Measurements from ENCODE around the gene SLCO4C1.

The SLCO4C1 gene

GRCh38 chr5:102270036-102270435 is 26.0 kb downstream of the SLCO4C1 start:
- DNase-seq, result no peak

- DNase-seq, result no peak
These were observed 33.4 kb downstream of the SLCO4C1 start for GRCh38 chr5:102262688-102263087.

- no peak for DNase-seq
These were observed 46.7 kb downstream of the SLCO4C1 start for GRCh38 chr5:102249381-102249780.

- no peak for DNase-seq
These were observed 52.9 kb downstream of the SLCO4C1 start for GRCh38 chr5:102243213-102243612.

- DNase-seq, result no peak
These were observed 54.2 kb downstream of the SLCO4C1 start for GRCh38 chr5:102241809-102242421.

- DNase-seq, result no peak
These were observed 64.1 kb downstream of the SLCO4C1 start for GRCh38 chr5:102231693-102232619.

- no peak for DNase-seq
These were observed 66.4 kb downstream of the SLCO4C1 start for GRCh38 chr5:102229685-102230084.

DNA sequence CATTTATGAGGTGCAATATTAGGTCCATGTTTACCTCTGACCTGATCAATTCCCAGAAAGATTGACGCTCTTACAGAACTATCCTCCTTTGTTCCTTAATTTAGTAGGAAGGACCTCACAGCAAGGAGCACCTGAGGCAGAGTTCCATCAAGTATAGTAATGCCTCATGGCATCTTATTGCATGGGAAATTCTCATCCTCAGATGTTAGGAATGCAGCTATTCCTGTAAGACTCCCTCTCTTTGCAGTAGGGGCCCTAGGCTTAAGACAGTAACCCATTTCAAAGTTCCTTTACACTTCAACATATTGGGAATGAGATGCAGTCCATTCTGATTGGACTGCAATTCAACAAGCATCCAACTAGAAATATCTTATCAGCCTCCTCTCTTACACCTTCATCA is 69.8 kb downstream of the SLCO4C1 start:
- DNase-seq, result no peak

GRCh38 chr5:102223542-102224477 is 72.3 kb downstream of the SLCO4C1 start:
- no peak for DNase-seq

DNA sequence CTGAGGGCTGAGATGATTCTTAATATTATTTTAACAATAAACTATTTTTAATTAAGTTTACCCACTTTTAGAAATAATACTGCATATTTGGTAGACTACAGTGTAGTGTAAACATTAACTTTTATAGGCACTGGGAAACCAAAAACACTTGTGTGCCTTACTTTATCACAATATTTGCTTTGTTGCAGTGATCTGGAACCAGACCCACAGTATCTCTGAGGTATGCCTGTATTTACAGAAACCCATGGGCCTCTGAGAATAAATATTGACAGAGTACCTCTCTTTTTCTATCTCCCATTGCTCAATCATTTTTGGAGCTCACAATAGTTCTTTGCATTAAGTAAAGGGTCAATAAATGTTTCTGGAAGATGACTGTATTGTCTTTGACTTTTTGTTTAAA is 73.3 kb downstream of the SLCO4C1 start:
- DNase-seq, result no peak

DNA sequence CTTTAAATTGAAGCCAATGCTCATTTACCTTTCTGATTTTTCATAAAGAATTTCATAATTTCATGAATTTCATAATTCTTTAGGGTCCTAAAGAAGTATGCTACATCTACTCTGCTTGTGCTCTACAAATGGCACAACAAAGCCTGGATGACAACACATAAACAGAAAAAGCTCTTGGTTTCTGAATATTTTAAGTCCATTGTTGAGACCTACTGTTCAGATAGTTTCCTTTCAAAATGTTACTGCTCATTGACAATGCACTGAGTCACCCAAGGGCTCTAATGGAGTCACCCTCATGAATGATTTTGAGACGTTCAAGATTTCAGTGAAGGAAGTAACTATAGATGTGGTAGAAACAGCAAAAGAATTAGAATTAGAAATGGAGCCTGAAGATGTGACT is 74.1 kb downstream of the SLCO4C1 start:
- DNase-seq, result no peak

DNA sequence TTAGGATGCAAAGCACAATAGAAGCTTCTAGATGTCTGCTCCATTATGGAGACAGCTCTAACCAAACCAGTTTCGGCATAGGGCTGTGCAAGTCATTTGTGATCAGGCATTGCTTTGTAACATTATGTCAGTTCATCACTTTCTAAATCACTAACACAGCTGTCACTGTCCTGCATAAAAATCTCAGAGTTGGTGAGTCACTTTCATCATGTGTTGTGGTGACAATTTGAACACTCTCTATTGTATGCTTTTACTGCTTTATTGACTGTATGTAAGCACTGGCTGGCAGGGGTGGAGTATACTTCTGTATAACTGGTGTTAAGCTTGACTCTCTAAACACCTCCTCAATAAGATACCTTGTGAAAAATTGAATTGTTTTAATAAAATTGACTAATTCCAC is 77.9 kb downstream of the SLCO4C1 start:
- no peak for DNase-seq

- DNase-seq, result no peak
These were observed 79.4 kb downstream of the SLCO4C1 start for GRCh38 chr5:102216678-102217077.

DNA sequence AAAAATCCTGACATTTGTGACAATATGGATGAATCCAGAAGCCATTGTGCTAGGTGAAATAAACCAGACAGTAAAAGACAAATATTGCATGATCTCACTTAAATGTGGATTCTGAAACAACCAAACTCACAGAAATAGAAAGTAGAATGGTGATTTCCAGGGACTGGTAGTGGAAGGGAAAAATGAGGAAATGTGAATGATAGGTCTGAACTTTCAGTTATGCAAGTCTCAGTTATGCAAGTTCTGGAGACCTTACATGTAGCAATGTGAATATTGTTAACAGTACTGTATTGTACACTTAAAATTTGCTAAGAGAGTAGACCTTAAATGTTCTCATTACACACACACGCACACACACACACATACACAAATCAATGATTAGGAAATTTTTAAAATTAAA is 84.9 kb downstream of the SLCO4C1 start:
- DNase-seq, result no peak

DNA sequence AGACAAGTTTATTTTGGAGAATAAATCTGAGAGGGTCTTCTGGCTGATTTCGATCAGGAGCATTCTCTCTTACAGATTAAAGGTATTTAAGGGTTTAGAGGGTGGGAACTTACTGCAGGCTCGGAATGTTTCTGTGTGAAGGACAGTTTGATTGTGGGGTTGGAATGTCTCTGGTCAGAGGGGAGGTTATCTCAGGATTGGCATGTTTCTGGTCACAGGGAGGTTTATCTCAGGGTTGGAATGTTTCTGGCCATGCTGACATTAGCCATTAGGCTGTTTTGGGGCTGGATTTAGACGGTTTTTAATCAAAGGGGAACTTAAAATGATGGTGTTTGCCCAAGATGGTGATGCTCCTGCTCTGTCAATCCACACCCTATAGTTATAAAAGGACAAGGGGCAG is 95.2 kb downstream of the SLCO4C1 start:
- DNase-seq, result no peak

GRCh38 chr5:102196481-102196880 is 99.6 kb downstream of the SLCO4C1 start:
- DNase-seq, result no peak
